ENCODE results near the gene EVX2.

DNA sequence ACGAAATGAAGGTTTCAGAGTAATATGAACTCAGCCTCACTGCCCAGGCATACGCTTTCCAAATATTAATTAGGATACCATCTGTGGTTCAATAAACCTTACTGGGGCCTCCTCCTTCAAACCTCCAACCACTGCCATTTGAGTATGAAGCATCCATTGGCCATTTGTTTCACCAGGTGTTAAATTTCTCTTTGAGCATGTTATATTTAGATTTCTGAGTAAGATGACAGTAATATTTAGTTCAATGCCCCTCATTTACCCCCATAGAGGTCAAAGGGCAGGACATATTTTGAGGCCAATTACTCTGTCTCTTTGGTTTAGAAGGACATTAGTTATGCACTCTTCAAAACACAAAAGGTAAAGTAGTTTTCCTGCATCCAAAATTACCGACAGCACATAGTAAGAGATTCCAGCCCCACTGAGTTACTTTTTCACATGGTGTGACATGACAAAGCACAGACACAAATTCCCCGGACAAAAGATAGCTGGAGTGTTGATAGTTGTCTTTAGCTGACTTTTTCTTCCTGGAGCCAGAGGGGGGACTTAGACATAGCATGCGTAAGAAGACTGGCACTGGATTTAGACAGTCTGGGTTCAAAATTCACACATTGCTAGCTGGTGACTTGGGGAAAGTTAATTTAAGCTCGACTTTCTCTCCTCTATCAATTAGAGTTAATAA, 48.6 kb downstream of the EVX2 start:
- TF ChIP-seq POLR2A (IDR thresholded peaks at IDR 0.05): no peak
- no peak for TF ChIP-seq CTCF (IDR thresholded peaks at IDR 0.05)

All from Peyer's patch (tissue), 4 donors.